Measurements from ENCODE around the gene MDFI.

The MDFI gene

DNA sequence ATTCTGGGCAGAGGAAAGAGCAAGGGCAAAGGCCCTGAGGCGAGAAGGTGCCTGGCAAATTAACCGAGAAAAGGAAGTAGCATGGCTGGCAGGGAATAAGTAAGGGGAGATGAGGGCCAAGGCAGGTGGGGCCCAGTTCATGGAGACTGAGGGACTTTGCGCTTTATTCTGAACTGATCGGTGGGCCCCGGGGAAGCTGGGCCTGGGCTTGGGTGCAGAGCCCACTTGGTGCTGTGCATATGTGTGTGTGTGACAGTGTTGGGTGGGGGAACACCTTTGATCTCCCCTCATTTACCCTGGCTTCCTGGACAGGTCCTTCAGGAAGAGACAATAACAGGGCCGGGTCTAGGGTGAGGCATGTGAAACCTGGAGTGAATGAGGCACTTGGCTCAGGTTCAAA is 2.9 kb upstream of the MDFI start:
- DNase-seq, result no peak

- no peak for DNase-seq
These were observed 1.5 kb upstream of the MDFI start for GRCh38 chr6:41636833-41637193.

DNA sequence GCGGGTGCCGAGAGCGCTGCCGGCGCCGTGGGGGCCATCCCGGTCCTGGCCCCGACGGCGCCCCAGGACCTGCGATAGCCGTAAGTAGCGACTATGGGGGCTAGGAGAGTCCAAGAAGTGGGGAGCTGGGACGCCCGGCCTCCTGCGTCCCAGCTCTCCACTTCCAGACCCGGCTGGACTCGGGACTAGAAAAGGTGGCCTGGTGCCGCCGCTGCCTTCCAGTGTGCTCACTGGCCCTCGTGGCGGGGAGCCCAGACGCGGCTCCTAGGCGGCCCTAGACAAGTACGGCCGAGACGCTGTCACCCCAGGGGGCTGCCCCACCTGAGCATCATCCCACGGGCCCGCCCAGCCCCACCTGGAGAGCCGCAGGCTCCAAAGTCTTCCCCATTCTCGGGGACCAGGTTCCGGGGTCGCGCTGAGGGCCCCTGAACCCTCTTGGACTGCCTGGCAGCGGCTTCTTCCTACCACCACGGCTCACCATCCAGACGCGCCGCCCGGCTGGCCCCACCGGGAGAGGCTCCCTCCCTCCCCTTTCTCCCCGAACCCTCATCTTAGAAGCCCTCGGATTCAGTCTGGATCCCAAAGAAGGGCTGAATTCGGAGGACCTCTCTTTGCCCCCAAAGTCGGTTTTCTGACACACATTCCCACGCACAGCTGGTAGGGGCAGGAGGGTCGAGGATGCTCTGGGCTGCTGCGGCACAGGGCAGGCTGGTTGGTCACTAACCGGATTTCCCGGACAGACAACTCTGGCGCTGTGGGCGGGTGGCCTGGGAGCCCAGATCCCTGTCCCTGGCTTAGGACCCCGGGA is 870 bp upstream of the MDFI start:
- DNase-seq, result no peak

- DNase-seq, result peak in 1 of 2 experiments; percentile 41
These were observed 904 bp downstream of the MDFI start for GRCh38 chr6:41638935-41639808.

DNA sequence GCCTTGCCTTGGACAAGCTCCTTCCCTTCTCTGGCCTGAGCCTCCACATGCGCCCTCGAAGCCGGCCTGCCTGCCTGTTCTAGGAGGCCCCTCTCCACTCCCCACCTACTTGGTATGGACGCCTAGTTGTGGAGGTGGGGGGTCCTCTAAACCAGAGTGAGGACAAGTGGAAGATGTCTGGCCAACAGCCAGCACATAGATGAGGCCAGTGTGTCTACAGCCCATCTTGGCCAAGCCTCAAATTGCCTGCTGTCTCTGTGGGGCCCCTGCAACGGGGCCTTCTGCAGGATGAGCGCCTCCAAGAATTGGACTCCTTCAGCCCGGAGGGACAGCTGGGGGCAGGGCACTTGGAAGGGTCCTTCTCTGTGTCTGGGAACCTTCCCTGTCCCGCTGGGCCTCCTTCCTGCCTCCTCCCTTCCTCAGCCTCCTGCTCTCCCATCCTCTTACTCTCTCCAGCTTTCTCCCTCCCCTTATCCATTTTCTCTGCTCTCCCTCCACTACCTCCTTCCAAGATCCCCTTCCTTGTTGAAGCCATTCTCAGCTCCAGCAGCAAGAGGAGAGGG is 1.6 kb downstream of the MDFI start:
- no peak for DNase-seq

GRCh38 chr6:41640426-41640825 is 2.2 kb downstream of the MDFI start:
- DNase-seq, result no peak

DNA sequence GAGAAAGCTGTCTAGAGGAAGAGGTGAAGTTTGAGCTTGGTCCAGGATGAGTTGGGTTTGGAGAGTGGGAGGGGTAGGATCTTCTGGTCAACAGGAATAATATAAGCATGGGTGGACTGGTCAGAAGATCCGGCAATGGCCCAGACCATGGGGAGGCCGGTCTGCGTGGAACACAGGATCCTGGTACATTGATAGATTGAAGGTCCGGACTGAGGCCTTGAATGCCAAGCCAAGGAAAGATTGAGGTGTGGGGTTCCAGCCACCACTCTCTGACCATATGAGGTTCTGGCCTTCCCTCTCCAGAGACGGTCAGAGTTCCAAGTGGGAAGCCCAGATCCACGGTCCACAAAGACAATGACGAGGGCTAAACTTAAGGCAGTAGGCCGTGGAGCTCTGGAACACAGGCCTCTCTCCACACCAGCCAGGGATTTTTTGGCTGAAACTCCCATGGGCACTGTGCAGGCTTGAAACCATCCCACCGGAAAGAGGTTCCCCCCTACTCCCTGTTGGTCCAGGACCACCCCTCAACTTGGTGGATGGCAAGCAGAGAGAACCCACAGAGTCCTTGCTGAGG is 3.2 kb downstream of the MDFI start:
- no peak for DNase-seq

DNA sequence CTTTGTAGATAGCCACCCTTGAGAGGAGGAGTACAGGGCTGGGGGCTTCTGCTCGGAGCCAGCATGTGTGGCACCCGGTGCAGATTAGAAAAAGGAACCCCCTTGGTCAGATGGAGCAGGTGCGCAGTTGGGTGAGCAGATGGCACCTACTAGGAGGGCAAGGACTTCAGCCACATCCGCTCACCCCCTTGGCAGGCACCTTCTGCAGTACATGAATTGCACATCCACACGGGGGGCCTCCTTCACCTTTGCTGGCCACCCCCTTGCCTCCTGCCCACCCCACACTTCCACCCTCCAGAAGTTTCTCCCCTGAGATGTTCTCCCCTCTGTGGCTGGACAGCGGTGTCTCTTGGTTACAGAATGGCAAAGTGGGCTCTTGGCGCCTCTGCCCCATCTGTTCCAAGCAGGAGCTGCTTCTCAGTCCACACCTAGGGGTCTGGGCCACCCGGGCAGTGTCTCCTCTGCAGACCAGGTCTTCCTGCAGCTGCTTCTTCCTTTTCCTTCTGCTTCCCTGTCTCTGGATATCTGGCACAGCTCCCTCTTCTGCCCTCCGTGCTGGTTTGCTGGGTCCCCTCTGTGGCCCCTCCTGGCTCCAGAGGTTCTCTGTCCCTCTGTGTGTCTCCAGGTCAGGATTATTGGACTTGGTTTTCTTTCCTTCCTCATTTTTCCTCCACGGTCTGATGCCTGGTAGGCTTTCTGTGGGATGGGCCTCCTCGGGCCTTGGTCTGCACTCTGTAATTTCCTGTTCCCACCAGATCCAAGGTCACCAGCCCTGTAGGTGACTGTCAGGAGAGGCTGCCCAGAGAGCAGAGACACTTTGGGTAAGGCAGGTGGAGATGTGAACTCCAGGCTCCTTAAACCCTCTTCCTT is 4.1 kb downstream of the MDFI start:
- no peak for DNase-seq

DNA sequence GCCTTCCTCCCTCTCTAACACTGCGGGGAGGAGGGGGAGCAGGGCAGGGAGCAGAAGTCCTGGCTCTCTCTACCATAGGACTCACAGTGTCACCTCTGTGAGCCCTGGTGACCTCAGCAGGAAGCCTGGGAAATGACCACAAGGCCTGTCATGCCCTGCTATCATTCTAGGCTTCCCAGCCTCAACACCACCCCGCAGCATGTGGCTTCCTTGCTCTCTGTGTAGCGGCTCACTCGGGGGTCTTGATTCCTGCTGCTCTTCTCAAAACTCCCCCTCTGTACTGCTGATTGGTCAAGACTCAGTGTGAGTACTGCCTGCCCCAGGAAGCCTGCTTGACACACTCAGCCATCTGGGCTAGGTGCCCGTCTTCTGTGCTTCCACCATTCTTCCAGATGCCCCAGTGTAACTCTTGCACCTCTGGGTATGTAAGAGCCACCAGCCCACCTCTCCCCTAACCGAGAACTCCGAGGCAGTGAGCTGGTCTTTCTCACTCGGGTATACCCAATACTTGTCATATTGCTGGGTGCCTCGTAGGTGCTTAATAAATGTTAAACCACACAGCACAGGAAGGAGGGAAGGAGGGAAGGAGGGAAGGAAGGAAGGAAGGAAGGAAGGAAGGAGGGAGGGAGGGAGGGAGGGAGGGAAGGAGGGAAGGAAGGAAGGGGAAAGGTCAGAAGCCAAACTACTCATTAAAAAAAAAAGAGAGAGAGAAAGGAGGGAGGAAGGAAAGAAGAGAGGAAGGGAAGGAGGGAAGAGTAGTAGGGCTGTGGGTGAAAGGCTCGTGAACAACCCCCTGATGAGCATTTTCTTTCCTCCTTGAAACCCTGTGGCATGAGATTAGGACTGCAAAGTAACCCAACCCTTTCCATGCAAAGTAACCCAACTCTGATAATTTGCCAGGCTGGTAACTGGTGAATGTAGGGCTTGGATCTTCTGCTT is 5.0 kb downstream of the MDFI start:
- peak in 1 of 2 experiments; percentile 28 for DNase-seq

DNA sequence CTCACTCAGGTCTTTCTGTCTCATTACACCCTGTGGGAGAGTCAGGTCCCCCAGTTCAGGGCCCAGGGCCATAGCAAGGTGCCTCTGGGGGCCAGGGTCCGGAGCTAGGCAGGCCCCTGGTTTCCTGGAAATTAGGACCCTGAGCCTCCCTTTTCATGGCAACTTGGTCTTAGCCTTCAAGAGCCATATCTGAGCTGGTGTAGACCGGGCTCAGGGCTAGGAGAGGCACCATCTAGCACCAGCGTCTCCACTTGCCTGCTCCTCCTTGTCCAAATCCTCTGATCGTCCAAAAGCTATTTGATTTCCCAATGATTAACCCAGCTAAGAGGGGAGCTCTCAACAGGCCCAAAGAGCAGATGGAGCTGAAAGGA is 5.6 kb downstream of the MDFI start:
- no peak for DNase-seq

DNA sequence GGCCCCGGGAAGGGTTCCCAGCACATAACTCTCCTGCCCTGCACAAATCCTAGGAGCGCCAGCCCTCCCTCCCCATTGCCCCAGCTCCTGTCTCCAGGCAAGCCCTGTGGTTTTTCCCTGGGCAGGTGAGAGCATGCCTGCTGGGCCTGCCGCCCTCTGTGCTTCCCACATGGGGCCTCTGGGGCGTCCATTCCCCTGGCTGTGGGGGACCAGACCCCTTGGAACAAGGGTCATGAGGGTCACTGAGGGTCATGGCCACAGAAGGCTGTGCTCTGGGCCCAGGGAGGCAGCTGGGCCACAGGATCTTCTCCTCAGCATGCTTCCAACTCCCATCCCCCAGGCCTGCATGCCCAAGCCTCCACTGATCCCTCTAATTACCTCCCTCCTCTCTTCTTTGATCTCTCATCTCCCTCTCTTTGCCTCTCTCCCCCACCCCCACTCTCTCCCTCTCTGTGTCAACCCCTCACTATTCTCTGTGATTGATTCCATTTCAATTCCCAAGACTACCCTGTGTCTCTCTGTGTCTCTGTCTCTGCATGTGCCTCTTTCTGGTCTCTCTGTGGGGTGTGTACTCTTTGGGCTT is 6.1 kb downstream of the MDFI start:
- peak in 1 of 2 experiments; percentile 73 for DNase-seq

- no peak for DNase-seq
These were observed 6.8 kb downstream of the MDFI start for GRCh38 chr6:41645007-41645618.

DNA sequence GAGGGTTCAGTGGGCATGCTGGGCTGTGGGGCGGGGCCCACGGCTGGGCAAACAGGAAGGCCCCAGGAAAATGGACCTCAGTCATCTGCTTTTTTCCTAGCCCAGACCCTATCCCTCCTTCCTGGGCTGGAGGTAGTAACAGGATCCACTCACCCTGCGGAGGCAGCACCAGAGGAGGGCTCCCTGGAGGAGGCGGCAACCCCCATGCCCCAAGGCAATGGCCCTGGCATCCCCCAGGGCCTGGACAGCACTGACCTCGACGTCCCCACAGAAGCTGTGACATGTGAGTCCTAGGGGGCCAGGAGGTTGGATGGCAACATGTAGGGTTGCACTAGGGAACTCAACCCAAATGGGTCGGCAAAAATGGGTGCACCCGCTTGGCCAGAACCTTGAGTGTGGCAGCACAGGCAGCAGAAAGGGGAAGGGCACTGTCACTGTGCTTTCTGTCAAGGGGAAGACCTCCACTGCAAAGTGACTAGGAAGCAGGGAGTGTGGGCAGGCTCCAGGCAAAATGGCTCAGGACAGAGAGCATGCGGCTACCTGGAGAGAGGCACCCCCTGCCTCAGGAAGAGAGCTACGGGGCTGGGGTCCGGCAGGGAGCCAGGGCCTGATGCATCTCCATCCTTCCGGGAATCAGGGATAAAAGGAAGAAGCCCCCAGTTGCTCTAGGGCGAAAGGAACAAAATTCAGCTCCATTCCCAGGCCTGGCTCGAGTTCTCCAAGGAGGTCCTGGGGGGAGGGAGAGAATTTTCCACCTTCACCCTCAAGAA is 7.9 kb downstream of the MDFI start:
- no peak for DNase-seq

DNA sequence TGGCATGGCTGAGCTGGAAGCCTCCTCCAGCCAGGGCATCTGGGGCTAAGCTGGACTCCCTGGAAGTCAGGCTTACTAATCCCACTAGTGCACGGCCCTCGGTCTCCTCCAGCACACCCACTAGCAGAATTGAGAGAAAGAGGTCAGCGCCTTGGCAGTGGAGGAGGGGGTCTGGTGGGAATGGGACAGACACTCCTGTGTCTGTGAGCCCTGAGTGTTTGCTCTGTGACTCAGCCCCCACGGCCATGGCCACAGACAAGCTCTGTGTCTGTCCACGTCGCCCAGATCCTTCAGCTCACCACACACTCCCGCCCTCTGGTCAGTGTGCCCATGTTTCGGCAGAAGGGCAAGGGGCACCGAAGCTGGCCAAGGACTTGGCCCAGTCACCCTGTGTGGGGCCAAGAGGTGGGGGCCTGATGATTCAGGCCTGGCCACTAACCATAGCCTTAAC is 8.8 kb downstream of the MDFI start:
- no peak for DNase-seq

DNA sequence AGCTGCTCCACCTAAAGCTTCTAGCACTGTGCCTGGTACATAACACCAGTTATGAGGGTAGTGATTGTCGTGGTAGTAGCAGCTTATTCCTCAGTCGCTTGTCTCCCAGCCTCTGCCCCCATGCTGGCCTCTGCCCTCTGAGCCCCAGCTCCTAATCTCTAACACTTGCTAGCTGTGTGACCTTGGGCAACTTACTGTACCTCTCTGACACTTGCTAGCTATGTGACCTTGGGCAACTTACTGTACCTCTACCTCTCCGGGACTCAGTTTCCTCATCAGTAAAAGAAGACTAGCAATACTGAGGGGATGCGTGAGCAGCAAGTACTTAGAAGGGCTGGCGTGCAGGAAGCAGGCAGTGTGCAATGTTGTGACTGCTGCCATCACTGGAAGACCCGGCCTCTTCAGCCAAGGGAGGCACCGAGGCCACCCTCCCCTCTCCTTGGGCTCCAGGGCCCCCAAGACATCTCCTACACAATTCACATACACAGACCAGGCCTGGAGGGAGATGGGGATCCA is 9.9 kb downstream of the MDFI start:
- DNase-seq, result no peak

DNA sequence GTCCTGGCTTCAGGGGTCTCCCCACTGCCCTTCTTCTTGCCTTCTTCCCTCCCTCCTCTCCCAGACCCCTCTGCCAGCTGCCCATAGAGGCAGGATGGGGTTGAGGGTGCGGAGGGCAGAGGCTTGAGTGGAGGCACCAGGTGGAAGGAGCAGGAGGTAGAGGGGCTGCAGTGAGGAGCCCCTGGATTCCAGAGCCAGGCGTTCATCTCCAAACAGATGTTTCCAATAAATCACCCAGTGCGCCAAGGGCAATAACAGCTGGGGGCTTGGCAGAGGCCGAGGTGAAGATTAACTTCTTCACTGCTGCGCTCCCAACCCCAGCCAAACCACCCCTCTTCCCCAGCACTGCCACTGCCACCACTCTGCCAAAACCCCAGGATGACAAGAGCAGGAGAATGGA is 10.7 kb downstream of the MDFI start:
- no peak for DNase-seq

DNA sequence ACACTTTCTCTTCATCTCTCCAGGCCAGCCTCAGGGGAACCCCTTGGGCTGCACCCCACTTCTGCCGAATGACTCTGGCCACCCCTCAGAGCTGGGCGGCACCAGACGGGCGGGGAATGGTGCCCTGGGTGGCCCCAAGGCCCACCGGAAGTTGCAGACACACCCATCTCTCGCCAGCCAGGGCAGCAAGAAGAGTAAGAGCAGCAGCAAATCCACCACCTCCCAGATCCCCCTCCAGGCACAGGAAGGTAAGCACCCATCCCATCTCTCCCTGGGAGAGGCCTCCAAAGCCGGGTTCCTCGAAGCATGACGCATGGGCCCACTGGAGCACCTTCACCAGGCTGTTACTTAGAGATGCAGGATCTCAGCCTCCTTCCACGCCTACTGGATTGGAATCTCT is 11.3 kb downstream of the MDFI start:
- DNase-seq, result no peak

GRCh38 chr6:41650120-41650519 is 11.9 kb downstream of the MDFI start:
- DNase-seq, result no peak

- DNase-seq, result no peak
These were observed 13.1 kb downstream of the MDFI start for GRCh38 chr6:41651246-41651961.

Measured in NCI-H526 (cell line).